GM12865 (cell line): ENCODE data around the gene TNFAIP2.

Experiments
- DNase-seq: peaks from one replicate; pipeline ENCODE4 v3.0.0; 2010; ENCODE audit warnings: low read depth
- H3K4me3 ChIP-seq: 2 replicates; pipeline ENCODE4 v1.5.1; 2011; ENCODE audit warnings: mild to moderate bottlenecking, low read depth, low read length, control low read depth
- TF ChIP-seq, protein P1 (sequence below): IDR thresholded peaks from 2 replicates; pipeline ENCODE4 v1.5.1; 2011; ENCODE audit warnings: low read length, control low read depth, low read depth, inconsistent platforms; ENCODE audit not compliant: insufficient read depth; ENCODE audit errors: missing control alignments

Gene TNFAIP2

DNA sequence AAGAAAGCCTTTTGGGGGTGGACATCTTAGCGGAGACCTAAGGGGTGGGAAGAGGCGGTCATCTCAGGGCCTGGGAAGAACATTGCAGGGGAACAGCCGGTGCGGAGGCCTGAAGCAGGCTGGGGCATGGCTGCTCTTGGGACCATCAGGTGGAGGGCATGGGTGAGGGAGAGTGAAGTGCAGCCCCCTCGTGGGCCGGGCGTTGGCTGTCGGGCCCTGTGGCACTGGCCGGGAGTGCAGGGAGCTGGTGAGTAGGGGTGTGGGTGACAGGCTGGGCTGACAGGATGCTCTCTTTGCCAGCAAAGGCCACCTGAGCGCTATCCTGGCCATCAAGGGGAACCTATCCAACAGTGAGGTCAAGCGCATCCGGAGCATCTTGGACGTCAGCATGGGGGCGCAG is 11.7 kb downstream of the TNFAIP2 start:
- no peak for DNase-seq
- no peak overlapping the region for H3K4me3 ChIP-seq
- TF ChIP-seq, protein P1, sequence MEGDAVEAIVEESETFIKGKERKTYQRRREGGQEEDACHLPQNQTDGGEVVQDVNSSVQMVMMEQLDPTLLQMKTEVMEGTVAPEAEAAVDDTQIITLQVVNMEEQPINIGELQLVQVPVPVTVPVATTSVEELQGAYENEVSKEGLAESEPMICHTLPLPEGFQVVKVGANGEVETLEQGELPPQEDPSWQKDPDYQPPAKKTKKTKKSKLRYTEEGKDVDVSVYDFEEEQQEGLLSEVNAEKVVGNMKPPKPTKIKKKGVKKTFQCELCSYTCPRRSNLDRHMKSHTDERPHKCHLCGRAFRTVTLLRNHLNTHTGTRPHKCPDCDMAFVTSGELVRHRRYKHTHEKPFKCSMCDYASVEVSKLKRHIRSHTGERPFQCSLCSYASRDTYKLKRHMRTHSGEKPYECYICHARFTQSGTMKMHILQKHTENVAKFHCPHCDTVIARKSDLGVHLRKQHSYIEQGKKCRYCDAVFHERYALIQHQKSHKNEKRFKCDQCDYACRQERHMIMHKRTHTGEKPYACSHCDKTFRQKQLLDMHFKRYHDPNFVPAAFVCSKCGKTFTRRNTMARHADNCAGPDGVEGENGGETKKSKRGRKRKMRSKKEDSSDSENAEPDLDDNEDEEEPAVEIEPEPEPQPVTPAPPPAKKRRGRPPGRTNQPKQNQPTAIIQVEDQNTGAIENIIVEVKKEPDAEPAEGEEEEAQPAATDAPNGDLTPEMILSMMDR = no peak

DNA sequence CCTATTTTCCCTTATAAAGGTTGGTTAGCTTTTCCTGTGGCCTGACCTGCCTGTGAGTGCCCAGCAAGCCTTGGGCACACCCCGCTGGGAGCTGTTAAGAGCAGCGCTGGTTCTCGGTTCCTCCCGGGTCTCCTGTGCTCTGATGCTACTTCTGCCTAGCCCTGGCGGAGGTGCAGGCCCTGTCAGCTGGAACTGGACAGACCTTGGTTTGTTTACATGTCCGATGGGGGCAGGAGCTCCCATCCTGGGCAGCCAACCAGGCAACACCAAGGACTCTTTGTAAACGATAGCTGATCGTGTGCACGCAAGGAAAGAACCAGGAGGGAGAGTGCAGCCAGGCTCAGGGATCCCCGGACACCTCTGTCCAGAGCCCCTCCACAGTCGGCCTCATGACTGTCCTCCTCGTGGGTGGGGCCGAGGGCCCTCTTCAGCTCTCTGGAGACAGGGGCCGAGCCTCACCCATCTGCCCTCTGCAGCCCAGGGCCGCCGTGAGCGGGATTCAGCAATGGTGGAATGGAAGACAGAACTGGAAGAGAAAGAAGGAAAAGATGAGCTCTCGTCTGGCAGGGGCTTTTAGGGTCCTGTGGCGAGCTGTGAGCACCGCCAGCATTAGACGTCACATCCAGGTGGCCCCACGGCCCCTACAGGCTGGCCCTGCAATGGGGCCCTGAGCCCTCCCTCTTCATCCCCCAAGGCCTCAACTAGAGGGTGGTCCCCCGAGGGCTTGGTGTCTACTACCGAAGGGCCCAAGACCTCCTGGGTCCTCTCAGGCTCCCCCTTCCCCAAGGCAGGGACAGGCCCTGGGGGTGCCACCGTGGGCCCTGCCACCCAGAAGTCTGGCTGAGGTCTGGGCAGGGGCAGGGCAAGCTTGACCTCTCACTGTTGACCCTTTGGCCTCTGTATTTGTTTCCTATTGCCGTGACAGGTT is 12.3 kb downstream of the TNFAIP2 start:
- no peak for DNase-seq
- TF ChIP-seq, protein P1 = no peak
- H3K4me3 ChIP-seq = no peak overlapping the region

DNA sequence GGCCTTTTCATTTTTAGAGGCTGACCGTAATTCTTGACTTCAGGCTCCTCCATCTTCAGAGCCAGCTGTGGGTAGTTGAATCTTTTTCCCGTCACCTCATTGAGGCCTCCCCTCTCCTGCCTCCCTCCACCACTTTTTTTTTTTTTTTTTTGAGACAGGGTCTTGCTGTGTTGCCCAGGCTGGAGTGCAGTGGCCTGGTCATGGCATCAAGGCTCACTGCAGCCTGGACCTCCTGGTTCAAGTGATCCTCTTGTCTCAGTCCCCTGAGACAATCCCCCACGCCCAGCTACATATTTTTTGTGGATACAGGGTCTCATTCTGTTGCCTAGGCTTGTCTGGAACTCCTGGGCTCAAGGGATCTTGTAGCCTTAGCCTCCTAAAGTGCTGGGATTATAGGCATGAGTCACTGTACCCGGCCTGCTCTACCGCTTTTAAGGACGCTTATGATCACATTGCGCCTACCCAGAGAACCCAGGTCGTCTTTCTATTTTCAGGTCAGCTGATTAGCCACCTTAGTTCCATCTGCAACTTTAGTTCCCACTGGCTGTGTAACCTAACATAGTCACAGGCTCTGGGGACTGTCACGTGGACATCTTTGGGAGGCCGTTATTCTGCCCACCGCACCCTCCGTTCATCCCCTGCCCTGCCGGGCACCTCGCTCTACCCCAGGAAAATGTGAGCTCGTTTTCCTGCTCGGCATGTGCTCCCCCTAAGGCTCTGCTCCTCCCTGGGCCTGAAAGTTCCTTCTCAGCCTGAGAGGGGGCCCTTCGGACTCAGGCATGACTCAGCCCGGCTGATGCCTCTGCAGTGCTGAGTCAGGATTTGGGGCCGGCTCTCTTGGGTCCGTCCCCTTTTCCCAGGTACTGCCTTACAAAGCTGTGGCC is 13.4 kb downstream of the TNFAIP2 start:
- TF ChIP-seq, protein P1 = no peak
- H3K4me3 ChIP-seq = no peak overlapping the region
- DNase-seq = no peak

DNA sequence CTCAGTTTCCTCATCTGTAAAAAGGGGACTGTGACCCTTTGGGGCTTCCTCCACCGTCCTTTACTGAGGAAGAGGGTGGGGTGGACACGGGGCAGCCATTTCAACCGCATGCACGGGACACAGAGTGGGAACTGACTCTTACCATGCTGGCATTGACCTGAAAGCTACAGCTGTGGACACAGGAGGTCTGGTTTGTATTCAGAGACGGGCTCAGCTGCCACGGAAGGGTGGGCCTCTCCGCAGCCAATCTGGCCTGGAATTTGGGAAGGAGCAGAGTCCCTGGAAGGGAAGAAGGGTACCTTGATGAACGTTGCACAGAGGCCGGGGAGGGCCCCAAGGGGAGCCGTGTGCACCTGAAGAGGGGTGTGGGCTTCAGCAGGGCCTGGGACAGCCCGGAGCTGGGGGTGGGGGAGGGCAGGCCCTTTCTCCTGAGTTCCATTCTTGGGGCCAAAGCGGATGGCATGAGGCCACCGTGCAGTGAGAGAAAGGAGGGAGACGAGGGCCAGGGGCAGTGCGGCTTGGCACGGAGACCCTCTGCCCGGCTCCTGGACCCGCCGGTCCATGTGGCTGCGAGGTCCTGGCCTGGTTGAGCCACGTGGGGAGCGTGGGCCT is 14.5 kb downstream of the TNFAIP2 start:
- TF ChIP-seq, protein P1 = no peak
- no peak for DNase-seq
- H3K4me3 ChIP-seq = no peak overlapping the region

DNA sequence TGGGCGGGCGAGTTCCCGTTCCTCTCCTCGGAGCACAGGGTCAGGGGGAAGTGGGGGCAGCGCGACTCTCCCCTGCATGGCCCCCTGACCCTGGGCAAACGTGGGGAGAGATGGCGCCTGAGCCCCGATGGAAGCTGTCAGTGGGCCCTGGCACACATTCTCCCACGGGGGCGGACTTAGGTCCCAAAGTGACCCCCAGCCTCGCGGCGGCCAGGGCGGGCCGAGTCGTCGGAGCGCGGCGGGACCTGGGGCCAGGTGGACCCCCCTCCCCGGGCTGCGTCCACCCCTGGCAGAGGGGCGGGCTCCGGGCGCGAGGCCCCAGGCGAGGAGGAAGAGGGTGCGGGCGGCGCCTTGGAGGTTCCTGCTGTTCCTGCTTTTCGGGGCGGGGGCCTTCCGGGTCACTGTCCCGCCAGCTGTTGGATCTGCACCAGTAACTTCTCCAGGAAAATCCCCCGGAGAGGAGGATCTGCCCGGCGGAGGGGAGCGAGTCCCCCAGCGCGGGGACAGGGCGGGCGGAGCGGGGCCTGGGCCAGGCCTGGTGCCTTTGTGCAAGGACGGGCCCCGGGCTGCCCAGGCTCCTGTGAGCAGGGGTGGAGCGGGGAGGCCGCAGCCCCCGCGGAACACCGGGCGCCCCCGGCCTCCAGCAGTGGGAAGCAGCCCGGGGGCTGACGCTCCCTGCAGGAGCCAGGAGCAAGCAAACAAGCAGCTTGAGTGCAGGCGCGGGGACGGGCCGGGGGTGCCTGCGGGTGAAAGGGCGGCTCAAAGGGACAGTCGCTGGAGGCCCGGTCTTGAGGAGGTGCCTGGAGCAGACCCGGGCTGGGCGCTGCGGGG is 15.3 kb downstream of the TNFAIP2 start:
- TF ChIP-seq, protein P1 = no peak
- no peak overlapping the region for H3K4me3 ChIP-seq
- no peak for DNase-seq

DNA sequence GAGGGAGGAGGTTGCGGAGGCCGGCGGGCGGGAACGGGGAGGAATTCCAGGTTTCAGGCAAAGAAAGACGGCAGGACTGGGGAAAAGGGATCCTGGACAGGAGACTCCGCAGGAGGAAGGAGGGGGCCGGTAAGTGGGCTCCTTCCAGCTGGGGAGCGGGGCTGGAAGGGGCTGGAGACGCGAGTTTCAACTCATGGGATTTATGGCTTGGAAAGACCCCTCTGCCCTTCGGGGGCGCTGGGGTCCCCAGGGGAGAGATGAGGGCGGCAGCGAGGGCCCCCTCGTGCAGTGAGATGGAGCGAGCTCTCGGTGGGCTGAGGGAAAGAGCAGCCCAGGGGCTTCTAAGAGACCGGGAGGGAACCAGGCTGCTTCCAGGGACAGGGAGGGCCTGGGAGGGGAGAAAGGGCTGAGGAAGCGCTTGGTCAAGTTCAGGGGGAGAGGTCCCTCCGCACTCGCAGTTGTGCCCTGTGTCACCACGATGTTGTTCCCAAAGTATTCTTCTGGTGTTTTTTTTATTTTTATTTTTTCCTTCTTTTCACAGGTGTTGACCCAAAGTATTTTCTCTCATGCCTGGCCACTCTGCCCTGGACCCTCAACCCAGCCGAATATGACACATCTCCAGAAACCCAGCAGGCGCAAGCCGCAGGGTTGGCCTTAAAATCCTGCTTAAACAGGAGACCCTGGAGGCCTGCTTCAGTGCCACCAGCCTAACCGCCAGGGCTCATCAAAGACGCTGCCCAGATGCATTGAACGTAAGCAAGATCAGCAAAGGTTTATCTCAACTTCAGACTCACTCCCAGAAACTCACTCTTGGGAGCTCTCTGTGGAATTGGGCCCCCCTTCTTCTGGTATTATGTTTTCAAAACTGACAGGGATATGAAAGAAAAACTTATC is 16.1 kb downstream of the TNFAIP2 start:
- TF ChIP-seq, protein P1 = no peak
- no peak for DNase-seq
- H3K4me3 ChIP-seq = no peak overlapping the region
